Bronchial epithelial cell (primary cell): ENCODE measurements around the gene TPD52L2. TPM values are rescaled to one million over a fixed set of nuclear protein-coding genes. Genes with fewer than 3 reads are reported as not detected.

ENCODE experiments used
- DNase-seq: peaks from one replicate; pipeline ENCODE4 v3.0.0-alpha.2; 2010; ENCODE audit warnings: low read depth
- FAIRE-seq: peaks from 2 replicates; lab custom pipeline; 2011; peaks lifted over from hg19 to GRCh38; lab: Jason Lieb, UNC
- H3K27me3 ChIP-seq: 2 replicates; pipeline ENCODE4 v1.5.1; 2011; ENCODE audit warnings: low read length; ENCODE audit not compliant: control insufficient read depth, insufficient read depth
- H3K36me3 ChIP-seq: 2 replicates; pipeline ENCODE4 v1.5.1; 2011; ENCODE audit warnings: low read length; ENCODE audit not compliant: control insufficient read depth, insufficient read depth
- H3K4me3 ChIP-seq: 2 replicates; pipeline ENCODE4 v1.5.1; 2011; ENCODE audit warnings: mild to moderate bottlenecking, low read depth, low read length, control low read depth
- CTCF ChIP-seq: IDR thresholded peaks from 2 replicates; pipeline ENCODE4 v1.5.1; 2011; ENCODE audit warnings: mild to moderate bottlenecking, moderate library complexity, low read length, control low read depth, inconsistent platforms; ENCODE audit not compliant: insufficient read depth, severe bottlenecking
- total RNA-seq: library from RNA; depleted of rRNA; stranded (reverse); fragments of >200 nt; gene quantifications from 2 replicates; pipeline ENCODE4 v1.2.1, GENCODE V29; 2014

Gene TPD52L2
- total RNA-seq, 1 donor from 2014 or later = 172 TPM

- no peak for DNase-seq
- Histone ChIP-seq H3K36me3 (no peaks in the 10 kb centered on the region), H3K27me3 (peaks cover 5% of the 10 kb centered on the region), H3K4me3 (no peak overlapping the region)
- no peak for FAIRE-seq
- no peak for TF ChIP-seq CTCF
These were observed 41.3 kb upstream of the TPD52L2 start for GRCh38 chr20:63823691-63824311.

- no peak overlapping the region for H3K4me3 ChIP-seq
- H3K36me3 ChIP-seq = no peaks in the 10 kb centered on the region
- FAIRE-seq (no peak), DNase-seq (no peak)
- TF ChIP-seq CTCF = no peak
- H3K27me3 ChIP-seq = peaks cover 10% of the 10 kb centered on the region
These were observed 39.5 kb upstream of the TPD52L2 start for GRCh38 chr20:63825331-63826118.

- H3K27me3 ChIP-seq = peaks cover 10% of the 10 kb centered on the region
- FAIRE-seq = no peak
- no peaks in the 10 kb centered on the region for H3K36me3 ChIP-seq
- TF ChIP-seq CTCF = no peak
- H3K4me3 ChIP-seq = no peak overlapping the region
- no peak for DNase-seq
These were observed 38.3 kb upstream of the TPD52L2 start for GRCh38 chr20:63826753-63827152.

- peaks cover 12% of the 10 kb centered on the region for H3K27me3 ChIP-seq
- no peak overlapping the region for H3K4me3 ChIP-seq
- FAIRE-seq = no peak
- TF ChIP-seq CTCF = no peak
- no peaks in the 10 kb centered on the region for H3K36me3 ChIP-seq
- DNase-seq = no peak
These were observed 36.9 kb upstream of the TPD52L2 start for GRCh38 chr20:63828124-63828523.

- Histone ChIP-seq H3K27me3 (peaks cover 12% of the 10 kb centered on the region), H3K36me3 (no peaks in the 10 kb centered on the region), H3K4me3 (no peak overlapping the region)
- no peak for TF ChIP-seq CTCF
- FAIRE-seq = no peak
- DNase-seq = no peak
These were observed 36.5 kb upstream of the TPD52L2 start for GRCh38 chr20:63828545-63828944.
